Measurements from ENCODE around the gene NDUFC2.

- no peak for TF ChIP-seq POLR2A (IDR thresholded peaks at IDR 0.05)
- TF ChIP-seq CTCF (IDR thresholded peaks at IDR 0.05): no peak
Observed at GRCh38 chr11:78112582-78113275, 33.1 kb upstream of the NDUFC2 start.
